Ovary (tissue), 9 donors: ENCODE results near the gene MECR. TPM values are rescaled to one million over a fixed set of nuclear protein-coding genes. Genes with fewer than 3 reads are reported as not detected.
A peak's percentile ranks its signal among the peaks of the same experiment; 100 is the strongest.

Source experiments
- DNase-seq, 5 donors: peaks; one replicate each; pipeline ENCODE4 v3.0.0-alpha.2; 2019 to 2020
- H3K27ac ChIP-seq, 2 donors: fragments of 200-600 bp; one replicate each; pipeline versions ENCODE4 v1.5.1 to v1.8.0; 2019 to 2022
- H3K27me3 ChIP-seq: fragments of 200-600 bp; one replicate; pipeline ENCODE4 v1.8.0; 2022
- H3K36me3 ChIP-seq: fragments of 200-600 bp; sonication (generic); one replicate; pipeline ENCODE4 v1.5.1; 2019
- H3K4me1 ChIP-seq: one replicate; pipeline ENCODE4 v1.8.1; 2013; ENCODE audit warnings: mild to moderate bottlenecking, moderate library complexity; ENCODE audit not compliant: insufficient read depth
- H3K4me3 ChIP-seq: fragments of 200-600 bp; sonication (generic); one replicate; pipeline ENCODE4 v1.5.1; 2017
- H3K9me3 ChIP-seq, 2 donors: fragments of 200-600 bp in 1 of 2; sonication (generic) in 1 of 2; one replicate each; pipeline versions ENCODE4 v1.5.1 to v1.8.1; 2013 to 2019; ENCODE audit warnings: mild to moderate bottlenecking in 1 of 2, moderate library complexity in 1 of 2
- CTCF ChIP-seq, 3 donors: fragments of 450-650 bp in 2 of 3; fragments of 200-600 bp in 1 of 3; IDR thresholded peaks; one replicate each; pipeline versions ENCODE4 v1.5.1 to v1.8.0; 2016 to 2022; ENCODE audit warnings: antibody characterized with exemption in 3 of 3, mild to moderate bottlenecking in 1 of 3
- EP300 ChIP-seq: sonication (generic); formaldehyde crosslinking; IDR thresholded peaks from one replicate; pipeline ENCODE4 v1.6.1; 2017; ENCODE audit warnings: antibody characterized with exemption
- POLR2A ChIP-seq: fragments of 450-650 bp; IDR thresholded peaks from one replicate; pipeline ENCODE4 v1.6.1; 2017; ENCODE audit warnings: antibody characterized with exemption, mild to moderate bottlenecking, moderate library complexity
- whole genome bisulfite sequencing, 3 donors: extraction: QIAGEN DNeasy Blood & Tissue Kit in 1 of 3; methylation state at CpG; one replicate each; pipeline versions ENCODE4 v1.1.5 to v1.1.7; 2013 to 2017; 5-methylcytosine and 5-hydroxymethylcytosine counted together
- intact Hi-C, 4 donors: fragments of 100-400 bp; cut with DNase I; formaldehyde crosslinking; loops; one replicate each; pipeline versions ENCODE4 v1.11.0 to v1.15.1; 2022 to 2023
- polyA plus RNA-seq, 2 donors: library from polyadenylated mRNA; stranded (reverse); fragments of 200-250 nt in 1 of 2; fragments of 350-450 nt in 1 of 2; fragmentation: Illumina TruSeq in 1 of 2; extraction: RNeasy Lipid Tissue Mini Kit (QIAGEN cat#74804) in 1 of 2; gene quantifications; one replicate each; pipeline ENCODE4 v1.2.3, GENCODE V29; 2013 to 2014
- total RNA-seq, 7 donors: library from RNA; depleted of rRNA in 2 of 7; stranded (reverse); fragments of >200 nt in 2 of 7; fragmentation: NEBNext Ultra II Directional in 3 of 7; extraction: Animal tissue kit (Norgen Biotek cat#: 25700) in 3 of 7; gene quantifications; one replicate each; pipeline versions ENCODE4 v1.1.0 to v1.2.4, GENCODE V29; 2016 to 2023
- donor health status: DM: no; HTN: no; CAD: no; lungs with moderate emphysema.
- donor health status: DM: no; HTN: no; CAD: no.
- donor health status: Bipolar disorder and iron deficiency.
- donor health status: DM: yes; HTN: yes; CAD: no.
- donor health status: DM: no; HTN: no; CAD: no.
- donor health status: DM: yes; HTN: yes; CAD: no.

Gene MECR
- total and polyA plus RNA-seq, 9 donors, result 11.9 to 33.9 (median 20.2) TPM

GRCh38 chr1:29200906-29201594 lies 29.7 kb downstream of the MECR start:
- Histone ChIP-seq H3K4me3 (no peak overlapping the region), H3K4me1 (no peaks in the 10 kb centered on the region), H3K27me3 (no peaks in the 10 kb centered on the region), H3K27ac (no peak overlapping the region), H3K9me3 (no peaks in the 10 kb centered on the region), H3K36me3 (no peaks in the 10 kb centered on the region)
- no peak for DNase-seq
- no peak for TF ChIP-seq EP300
- no peak for TF ChIP-seq POLR2A
- no peak for TF ChIP-seq CTCF (IDR thresholded peaks at IDR 0.05)
- WGBS, 3 donors, result 93 to 96% (median 95%) methylated on average over 5 of the region's 5 CpGs
- intact Hi-C loops, result loop anchor here in 3 of 4 donors (5.0 to 10.0 kb wide), 4 partner anchors 164 to 416 kb away; no protein-coding TSS in a partner anchor

GRCh38 chr1:29197993-29198392 lies 32.7 kb downstream of the MECR start:
- Histone ChIP-seq H3K27ac (no peak overlapping the region), H3K4me3 (no peak overlapping the region), H3K36me3 (no peaks in the 10 kb centered on the region), H3K9me3 (no peaks in the 10 kb centered on the region), H3K4me1 (no peaks in the 10 kb centered on the region), H3K27me3 (no peaks in the 10 kb centered on the region)
- intact Hi-C loops, result loop anchor here in 1 of 4 donors (10.0 kb wide), 1 partner anchor 173 kb away; no protein-coding TSS in a partner anchor
- DNase-seq, result peak in 1 of 5 donors; percentile 27
- TF ChIP-seq POLR2A (no peak), EP300 (no peak), CTCF (IDR thresholded peaks at IDR 0.05) (no peak)
- 88 to 96% (median 94%) methylated on average over 12 of the region's 12 CpGs for WGBS, 3 donors

- DNase-seq, result peak in 1 of 5 donors; percentile 19
Observed at GRCh38 chr1:29197590-29197924, 33.2 kb downstream of the MECR start.

GRCh38 chr1:29196863-29197589 lies 33.7 kb downstream of the MECR start:
- Histone ChIP-seq H3K4me3 (no peak overlapping the region), H3K4me1 (no peaks in the 10 kb centered on the region), H3K36me3 (no peaks in the 10 kb centered on the region), H3K27me3 (no peaks in the 10 kb centered on the region), H3K9me3 (no peaks in the 10 kb centered on the region), H3K27ac (no peak overlapping the region)
- 63 to 66% (median 64%) methylated on average over 7 of the region's 7 CpGs for WGBS, 3 donors
- DNase-seq, result peak in 1 of 5 donors; percentile 2
- intact Hi-C loops, result loop anchor here in 1 of 4 donors (10.0 kb wide), 1 partner anchor 172 kb away; no protein-coding TSS in a partner anchor
- TF ChIP-seq EP300 (no peak), POLR2A (no peak), CTCF (IDR thresholded peaks at IDR 0.05) (no peak)

More at GRCh38 chr1:29197590-29197924, 33.2 kb downstream of the MECR start:
- no peak overlapping the region for H3K27ac ChIP-seq
- intact Hi-C loops, result loop anchor here in 1 of 4 donors (10.0 kb wide), 1 partner anchor 173 kb away; no protein-coding TSS in a partner anchor
- no peaks in the 10 kb centered on the region for H3K4me1 ChIP-seq
- TF ChIP-seq EP300, result no peak
- no peaks in the 10 kb centered on the region for H3K9me3 ChIP-seq
- no peaks in the 10 kb centered on the region for H3K27me3 ChIP-seq
- no peaks in the 10 kb centered on the region for H3K36me3 ChIP-seq
- WGBS, 3 donors, result 90 to 100% (median 96%) methylated on average over 2 of the region's 2 CpGs
- H3K4me3 ChIP-seq, result no peak overlapping the region
